GM18873 (cell line): ENCODE results near the gene CD99L2.

Source experiments
- ATAC-seq: cut with Tn5 transposase; IDR thresholded peaks from one replicate; pipeline ENCODE4 v1.9.1; 2021; ENCODE audit warnings: mild to moderate bottlenecking, moderate library complexity, moderate number of reproducible peaks; ENCODE audit not compliant: unreplicated experiment, low FRiP score

Gene CD99L2

DNA sequence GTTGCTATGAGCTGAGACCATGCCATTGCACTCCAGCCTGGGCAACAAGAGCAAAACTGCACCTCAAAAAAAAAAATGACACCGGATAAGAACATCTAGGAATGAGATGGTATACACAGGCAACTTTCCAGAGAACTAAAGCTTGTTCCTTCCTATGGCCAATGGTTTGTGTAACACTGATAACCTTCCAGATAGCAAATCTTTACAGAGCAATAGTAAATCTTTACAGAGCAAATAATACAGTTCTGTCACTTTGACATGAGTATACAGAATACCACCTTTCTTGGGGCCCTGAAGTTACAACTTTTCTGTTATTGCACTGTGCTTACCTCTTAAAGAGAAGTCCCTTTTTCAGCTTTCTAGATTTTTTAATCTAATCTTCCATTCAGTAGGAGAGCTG is 91.6 kb downstream of the CD99L2 start:
- ATAC-seq: no peak

DNA sequence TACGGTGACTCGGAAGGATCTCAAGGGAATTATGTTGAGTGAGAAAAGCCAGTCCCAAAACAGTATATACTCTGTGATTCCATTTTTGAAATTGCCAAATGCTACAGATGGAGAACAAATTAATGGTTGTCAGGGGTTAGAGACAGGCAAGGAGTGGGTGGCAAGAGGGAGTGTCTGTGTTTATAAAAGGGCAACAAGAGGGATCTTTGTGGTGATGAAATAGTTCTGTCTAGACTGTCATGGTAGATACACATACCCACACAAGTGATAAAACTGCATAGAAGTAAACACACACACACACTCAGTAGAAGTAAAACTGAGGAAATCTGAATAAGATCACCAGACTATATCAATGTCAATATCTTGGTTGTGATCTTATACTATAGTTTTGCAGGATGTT is 92.7 kb downstream of the CD99L2 start:
- no peak for ATAC-seq

DNA sequence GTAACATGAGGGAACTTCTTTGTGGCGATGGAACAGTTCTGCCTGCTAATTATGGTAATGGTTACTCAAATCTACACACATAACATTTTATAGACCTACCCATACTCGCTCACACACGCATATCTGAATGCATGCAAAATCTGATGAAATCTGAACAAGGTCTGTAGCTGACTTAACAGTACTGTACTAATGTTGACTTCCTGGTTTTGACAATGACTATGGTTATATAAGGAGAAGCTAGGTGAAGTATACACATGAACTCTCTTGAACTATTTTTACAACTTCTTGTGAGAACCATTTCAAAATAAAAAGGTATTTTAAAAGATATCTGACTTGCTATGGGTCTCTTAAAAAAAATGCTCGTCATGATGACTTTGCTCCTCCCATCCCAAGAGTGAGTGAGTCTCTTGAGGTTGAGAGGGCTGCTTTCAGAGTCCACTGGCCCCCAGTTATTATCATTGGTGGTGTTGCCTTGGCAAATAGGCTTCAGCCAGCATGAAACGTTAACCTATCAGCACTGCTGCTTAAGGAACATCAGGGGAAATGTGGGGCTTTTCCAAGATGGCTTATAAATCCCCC is 105.4 kb downstream of the CD99L2 start:
- no peak for ATAC-seq

DNA sequence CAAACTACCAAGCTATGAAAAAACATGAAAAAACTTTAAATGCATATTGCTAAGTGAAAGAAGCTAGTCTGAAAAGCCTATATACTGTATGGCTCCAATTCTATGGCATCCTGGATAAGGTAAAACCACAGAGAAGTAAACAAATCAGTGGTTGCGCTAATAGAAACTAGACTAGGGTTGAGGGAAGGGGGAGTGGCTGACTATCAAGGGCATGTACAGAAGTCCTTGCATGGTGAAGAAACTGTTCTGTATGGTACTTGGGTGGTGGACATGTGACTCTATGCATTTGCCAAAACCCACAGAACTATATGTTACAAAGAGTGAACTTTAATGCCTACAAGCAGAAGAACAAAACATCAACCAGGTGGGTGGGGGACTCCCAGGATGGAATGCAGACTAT is 108.4 kb downstream of the CD99L2 start:
- ATAC-seq: no peak

DNA sequence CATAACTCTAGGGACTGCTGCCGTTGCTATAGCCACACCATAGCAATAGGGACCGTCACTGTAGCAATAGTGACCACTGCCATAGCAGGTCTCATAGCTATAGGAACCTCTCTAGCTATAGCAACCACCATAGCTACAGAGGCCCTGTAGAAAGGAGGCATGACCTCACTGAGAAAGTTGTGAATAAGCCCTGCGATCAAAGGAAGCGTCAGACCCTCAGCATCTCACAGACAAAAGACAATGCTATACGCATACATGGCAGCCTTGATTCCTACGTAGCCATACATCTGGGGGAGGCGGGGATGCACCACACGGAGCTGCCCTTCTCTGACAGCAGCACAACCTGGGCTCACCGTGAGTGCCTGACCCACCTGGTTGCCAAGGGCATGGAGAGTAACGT is 116.8 kb downstream of the CD99L2 start:
- no peak for ATAC-seq

DNA sequence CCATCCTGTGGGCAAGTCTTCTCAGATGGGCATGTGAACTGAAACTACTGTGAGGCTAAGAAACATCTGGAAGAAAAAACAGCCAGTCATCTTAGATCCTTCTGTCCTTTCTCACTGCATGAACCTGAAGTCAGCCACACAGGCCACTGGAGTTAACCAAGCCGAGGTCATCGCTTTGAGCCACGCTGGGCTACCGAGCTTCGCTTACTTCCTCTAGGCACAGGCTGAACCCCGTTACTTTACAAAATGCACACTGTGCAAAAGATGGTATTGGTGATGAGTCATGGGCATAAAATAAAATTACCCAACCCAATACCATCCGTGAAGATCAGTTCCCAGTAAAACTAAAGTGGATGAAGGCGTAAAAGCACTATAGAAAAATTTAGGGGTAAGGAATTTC is 119.1 kb downstream of the CD99L2 start:
- no peak for ATAC-seq

DNA sequence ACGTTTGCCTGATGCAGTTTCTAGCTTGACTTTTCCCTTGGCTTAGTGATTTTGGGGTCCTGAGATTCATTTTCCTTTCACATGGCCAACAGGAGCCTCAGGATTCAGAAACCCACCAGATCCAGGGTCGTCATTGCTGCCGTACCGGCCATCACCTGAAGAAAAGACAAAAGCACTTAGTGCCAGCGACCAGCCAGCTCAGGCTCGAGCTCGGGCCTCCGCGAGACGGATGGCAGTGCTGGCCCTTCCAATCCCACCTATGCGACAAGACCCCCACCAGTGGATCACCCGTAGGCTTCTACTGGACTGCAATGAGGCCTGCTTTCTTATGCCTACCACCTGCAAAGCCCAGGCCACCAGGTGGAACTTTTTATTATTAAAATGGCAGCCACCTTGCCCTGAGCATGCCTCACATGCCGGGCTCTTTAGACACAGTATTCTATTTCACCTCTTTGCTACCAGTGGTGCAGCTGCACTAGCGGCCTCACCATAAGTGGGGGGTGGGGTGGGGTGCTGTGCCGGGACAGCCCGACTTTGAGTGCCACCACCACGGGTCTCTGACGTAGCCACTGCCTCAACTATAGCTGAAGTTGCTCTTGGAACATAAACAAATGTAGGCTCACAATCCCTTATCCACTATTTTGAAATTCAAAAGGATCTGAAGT is 121.0 kb downstream of the CD99L2 start:
- no peak for ATAC-seq

DNA sequence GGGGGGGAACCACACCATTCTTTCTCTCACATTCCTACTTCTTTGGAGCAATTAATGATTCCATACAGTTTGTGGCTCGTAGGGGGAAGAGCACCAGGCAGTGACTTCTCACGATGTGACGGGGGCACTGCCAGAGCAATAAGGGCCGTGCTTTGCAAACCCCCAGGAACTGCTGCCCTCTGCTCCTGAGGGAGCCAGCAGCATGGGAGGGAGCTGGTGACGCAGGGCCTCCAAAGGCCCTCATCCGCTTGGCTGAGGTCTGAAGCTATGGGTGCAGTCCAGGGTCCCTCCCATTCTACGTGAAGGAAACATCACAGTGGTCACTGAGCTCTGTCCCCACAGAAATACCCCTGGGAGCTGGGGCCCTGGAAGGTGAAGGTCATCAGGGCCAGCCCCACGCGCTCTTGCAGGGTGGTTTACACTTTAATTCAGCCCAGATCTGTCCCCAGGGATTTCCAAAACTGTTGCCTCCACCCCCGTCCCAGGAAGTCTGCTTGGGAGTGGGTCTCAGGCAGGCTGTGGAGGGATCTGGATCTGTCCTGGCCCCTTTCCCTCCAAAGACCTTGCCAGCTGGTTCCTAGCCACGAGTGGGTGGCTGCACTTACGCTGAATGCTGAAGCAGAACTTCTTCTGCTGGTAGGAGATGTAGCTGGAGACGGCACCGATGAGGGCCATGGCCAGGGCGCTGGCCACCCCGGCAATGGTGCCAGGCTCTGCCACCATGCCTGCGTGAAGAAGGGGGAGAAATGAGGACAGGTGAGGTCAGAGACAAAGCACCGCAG is 122.7 kb downstream of the CD99L2 start:
- ATAC-seq: no peak

DNA sequence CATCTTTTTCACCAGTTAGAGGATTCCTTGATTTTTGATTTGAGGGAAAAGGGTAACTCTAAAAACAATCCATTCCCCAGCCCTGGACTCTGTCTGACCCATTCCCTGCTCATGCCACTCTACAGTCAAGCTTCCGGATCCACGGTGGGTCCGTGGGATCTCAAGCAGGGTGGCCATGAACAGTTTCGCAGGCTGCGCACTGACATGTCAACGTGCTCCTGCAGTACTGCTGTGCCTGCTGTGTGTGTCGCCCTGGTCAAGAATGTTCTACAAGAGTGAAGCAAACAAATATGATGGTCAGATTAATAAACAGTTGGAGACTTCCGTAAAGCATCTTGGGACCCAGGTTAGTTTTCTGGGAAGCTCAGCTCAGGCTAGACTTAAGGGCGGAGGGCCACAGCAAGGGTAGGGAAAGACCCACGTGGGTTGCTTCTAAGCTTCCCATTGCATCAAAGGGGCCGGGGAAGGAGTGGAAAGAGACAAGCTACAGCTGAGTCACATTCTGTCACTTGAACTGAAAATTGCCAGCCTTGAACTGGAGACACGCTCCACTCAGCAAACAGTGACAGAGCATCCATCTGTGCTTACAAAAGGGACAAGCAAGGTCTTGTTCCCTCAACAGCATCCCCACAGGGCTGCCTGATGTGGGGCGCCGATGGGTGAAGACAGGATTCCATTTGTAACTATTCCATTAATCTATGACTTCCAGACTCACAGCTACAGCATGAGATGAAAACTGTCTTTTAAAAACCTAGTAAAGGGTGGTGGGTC is 123.5 kb downstream of the CD99L2 start:
- no peak for ATAC-seq

DNA sequence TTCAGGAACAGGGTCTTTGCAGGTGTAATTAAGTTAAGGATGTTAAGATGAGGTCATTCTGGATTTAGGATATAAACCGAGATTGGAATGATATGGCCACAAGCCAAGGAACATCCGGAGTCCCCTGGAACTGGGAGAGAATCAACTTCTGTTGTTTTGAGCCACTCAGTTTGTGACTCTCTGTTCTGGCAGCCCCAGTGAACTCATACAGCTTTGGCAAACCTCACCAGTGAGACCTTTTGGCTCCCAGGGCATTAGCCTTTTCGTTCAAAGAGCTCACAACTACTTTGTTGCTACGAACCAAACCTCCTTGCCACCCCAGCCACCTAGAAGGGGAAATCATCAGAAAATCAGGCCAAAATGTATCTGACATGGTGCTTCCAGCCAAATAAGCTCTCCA is 124.8 kb downstream of the CD99L2 start:
- ATAC-seq: no peak

DNA sequence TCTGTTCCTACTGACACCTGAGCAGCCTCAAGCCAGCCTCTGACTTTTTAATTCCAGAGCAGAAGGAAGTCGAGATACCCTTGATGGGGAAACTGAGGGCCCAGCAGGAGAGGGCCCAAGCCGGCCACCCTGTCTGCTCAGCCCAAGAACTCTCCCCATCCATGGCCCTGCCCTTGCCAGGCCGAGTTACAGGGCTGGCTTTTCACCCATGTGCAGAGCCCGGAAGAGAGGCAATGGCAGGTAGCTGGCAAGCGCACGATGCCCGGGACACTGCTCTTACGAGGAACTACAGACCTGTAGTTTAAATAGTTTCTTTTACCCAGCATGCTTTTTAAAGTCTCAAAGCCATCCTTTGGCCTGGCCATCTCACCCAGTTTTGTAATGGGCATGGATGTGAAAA is 125.4 kb downstream of the CD99L2 start:
- no peak for ATAC-seq

DNA sequence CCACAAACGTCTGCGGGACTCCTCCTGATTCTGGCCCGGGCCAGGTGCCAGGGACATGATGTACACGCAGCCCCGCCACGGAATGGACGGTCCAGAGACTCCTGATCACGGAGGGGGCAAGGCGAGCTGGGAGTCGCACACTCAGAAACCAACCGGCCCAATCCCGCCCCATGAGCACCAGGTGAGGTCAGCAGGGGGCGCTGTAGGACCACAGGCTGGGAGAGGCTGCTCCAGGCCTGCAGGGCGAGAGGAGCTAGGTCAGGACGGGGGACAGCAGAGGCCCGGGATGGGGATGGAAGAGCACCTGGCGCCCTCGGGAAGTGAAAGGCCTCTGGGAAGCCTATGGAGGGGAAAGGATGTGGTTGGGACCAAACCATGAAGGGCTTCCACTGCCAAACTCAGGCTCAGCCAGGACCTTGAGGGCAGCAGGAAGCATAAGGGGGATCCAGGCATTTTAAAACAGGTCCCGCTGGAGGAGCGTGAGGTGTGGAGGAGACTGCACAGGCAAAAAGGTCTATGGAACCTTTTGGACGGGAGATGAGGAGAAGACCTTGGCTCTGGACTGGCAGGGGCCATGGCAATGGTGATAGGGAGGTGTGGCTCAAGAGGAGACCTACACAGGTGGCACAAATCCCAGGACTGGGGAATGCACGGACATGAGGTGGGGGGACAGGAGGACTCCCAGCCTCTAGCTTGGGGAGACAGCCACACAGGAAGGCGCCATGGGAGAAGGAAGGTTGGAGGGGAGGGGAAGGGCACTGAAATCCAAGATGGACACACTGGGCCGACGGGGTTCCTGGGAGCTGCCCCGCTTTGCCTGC is 126.1 kb downstream of the CD99L2 start:
- ATAC-seq: no peak

DNA sequence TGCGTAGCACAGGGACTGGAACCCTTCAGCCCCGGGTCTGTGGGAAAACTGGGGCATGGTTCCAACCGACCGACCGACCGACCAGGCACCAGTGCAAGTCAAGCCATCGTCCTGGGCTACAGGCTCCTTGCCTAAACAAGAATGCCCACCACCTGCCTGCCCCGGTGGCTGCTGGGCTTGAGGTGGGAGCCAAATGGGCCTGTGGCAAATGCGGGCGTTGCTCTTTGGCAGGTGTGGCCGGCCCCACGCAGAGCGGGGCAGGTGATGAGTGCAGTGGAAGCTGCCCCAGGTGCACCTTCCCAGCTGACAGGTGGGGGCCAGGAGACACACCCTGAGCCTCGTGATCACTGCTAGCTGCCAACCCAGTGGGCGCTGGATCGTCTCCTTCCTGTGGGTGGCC is 127.4 kb downstream of the CD99L2 start:
- no peak for ATAC-seq

DNA sequence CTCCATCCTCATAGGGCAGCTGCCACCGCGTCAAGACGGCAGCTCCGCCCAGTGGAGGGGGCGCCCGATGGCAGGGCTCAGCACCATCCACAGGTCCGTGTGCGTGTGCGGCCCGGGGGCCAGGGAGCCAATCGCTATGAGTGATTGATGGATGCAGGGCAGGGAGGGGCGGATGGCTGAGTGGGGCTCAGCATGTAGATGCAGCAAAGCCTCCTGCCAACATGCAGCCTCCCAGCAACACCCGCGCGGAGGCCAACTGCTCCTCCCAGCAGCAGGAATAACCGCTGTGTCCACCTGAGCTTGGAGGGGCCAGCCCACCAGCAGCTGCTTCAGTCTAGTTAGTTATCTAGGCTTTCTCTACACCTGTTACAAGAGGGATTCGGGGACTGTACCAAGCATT is 127.8 kb downstream of the CD99L2 start:
- ATAC-seq: no peak

DNA sequence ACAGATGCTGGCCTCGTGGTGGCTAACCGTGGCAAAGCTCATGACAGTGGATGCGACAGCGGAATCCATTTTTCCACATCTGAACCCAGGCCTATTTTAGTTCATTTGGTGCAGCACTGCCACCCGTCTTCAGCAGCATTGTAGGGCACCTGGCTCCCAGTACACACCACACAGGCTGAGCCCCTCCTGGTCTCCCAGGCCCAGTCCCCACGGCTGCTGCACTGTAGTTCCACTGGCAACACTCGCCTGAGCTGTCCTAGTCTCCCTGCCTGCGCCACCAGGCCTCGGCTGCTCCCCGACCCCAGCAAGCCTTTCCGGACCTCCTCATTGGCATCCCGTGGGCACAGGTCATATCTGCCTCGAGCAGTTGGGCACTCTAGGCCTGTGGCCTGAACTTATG is 129.1 kb downstream of the CD99L2 start:
- ATAC-seq: no peak

DNA sequence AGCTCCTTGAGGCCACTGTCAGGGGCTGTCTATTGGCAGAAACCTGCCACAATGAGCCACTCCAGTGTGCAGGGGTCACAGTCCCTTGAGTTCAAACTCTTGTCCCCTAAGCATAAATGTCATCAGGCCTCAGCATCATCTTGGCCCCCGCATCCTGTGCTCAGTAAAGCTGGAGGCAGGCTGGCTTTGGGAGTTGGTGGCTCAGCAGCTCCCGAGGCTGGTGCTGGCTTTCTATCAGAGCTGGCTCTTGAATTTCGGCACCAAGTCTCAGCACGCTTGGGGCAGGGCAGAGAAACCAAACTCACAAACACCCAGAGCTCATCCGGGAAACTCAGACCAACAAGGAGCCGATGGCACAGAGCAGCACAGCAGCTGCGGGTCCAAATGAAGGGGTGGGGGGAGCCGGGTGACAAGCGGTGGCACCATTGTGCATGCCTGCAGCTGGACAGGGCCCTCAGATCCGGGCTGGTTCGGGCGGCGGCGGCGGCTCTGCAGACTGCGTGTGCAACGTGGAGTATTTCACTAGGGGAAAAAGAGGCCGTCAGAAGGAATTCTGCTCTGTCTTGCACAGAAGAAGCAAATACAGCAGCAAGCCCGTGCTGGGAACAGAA is 129.8 kb downstream of the CD99L2 start:
- no peak for ATAC-seq

DNA sequence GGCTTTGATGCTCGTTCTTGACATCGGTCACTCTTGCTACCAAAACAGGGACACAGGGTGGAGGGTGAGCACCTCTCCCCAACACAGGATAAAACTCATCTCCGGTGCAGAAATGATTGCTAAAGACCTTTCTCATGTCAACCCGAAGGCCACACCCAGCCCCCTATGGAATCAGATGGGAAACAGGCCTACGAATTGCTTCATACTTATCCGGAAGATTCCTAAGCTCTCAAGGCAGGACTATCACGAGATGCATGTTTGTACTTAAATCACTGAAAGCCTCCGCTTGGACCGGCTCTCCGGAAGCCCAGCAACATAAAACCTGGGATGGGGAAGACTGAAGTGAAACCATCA is 130.4 kb downstream of the CD99L2 start:
- ATAC-seq: no peak

DNA sequence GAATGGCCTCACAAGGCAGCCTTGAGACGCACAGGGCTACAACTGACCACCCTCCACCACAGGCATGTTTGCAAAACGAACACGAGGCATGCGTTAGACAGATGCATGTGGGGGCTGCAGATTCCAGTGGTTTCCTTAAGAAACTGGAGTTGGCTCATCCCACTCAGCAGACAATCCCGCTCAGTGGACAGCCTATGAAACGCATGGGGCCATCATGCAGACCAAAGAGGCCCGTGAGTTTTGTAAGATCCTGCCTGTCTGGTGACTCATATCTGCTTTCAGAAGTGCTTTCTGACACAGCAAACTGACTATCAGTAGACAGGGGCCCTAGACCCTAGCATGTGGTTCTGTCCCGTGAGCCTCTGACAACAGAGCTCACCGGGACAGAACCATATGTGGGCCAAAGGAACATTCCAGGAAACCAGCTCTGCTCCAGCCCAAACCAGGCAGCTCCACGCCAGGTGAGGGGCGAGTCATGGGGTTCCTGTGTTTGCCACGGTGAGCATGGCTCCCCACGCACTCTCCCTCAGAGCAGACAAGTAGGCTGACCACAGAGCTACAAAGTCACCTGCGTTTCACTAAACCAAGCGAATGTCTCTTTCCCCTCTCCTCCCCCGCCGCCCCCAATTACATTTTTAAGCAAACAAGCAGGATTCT is 130.9 kb downstream of the CD99L2 start:
- no peak for ATAC-seq

DNA sequence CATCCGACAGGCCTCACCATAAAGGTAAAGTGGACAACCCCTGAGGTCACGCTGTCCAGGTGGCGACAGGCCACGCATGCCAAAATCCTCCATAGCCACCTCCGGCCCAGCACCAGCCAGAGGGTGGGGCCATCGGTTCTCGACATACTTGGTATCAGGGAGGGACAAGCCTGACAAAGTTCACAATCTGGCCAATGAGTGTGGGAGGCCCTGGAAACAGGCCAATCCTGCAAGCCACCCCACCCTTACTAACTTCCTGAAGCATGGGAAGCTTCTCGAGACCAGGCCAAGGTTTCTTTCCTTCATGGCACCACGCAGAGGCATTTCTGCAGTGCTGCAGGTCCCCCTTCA is 131.4 kb downstream of the CD99L2 start:
- ATAC-seq: no peak
